ENCODE data around the gene NUDT3. TPM values are rescaled to one million over a fixed set of nuclear protein-coding genes. Genes with fewer than 3 reads are reported as not detected.
A peak's percentile ranks its signal among the peaks of the same experiment; 100 is the strongest.

Gene NUDT3
- total RNA-seq, 1 experiment from 2014 or later, result 20.7 TPM

DNA sequence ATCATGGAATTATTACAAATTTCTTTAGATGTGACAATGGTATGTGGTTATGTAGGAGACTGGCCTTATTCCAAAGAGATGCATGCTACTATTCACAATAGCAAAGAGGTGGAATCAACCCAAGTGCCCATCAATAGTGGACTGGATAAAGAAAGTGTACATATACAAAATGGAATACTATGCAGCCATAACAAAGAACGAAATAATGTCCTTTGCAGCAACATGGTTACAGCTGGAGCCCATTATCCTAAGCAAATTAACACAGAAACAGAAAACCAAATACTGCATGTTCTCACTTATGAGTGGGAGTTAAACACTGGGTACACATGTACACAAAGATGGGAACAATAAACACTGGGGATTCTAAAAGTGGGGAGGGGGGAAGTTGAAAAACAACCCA, 69.7 kb downstream of the NUDT3 start:
- DNase-seq (ENCODE audit: low spot score), result no peak

DNA sequence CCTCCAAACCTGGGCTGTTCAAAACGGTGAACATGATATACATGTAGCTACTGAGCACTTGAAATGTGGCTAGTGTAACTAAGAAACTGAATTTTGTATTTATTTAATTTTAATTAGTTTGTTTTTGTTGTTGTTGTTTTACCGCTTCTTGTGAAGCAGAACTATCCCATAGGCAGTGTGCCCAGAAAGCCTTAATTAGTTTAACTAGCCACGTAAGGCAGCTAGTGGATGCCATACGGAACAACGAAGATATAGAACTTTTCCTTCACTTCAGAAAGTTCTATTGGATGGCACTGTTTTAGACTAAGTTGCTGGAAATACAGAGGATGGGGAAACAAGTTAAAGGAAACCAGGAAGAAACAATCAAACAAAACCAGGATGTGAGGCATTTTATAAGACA, 70.6 kb downstream of the NUDT3 start:
- no peak for DNase-seq (ENCODE audit: low spot score)

DNA sequence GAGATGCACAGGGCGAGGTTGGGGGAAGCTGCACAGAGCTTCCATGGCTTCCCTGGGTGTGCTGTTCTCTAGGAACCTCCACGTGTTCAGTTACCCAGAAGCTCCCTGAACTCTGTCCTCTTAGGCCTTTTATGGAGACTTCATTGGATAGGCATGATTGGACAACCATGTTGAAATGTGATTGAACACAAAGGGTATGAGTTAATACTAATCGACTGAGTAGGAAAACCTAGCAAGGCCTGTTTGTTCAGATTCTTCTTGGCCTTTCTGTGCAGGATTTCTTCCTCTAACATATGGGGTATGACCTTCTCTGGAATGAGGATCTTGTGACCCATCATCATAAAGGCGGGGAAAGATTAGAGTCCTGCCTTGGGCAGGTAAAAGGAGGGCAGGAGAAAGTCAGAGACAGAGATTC, 73.0 kb downstream of the NUDT3 start:
- DNase-seq (ENCODE audit: low spot score), result peak; percentile 88

DNA sequence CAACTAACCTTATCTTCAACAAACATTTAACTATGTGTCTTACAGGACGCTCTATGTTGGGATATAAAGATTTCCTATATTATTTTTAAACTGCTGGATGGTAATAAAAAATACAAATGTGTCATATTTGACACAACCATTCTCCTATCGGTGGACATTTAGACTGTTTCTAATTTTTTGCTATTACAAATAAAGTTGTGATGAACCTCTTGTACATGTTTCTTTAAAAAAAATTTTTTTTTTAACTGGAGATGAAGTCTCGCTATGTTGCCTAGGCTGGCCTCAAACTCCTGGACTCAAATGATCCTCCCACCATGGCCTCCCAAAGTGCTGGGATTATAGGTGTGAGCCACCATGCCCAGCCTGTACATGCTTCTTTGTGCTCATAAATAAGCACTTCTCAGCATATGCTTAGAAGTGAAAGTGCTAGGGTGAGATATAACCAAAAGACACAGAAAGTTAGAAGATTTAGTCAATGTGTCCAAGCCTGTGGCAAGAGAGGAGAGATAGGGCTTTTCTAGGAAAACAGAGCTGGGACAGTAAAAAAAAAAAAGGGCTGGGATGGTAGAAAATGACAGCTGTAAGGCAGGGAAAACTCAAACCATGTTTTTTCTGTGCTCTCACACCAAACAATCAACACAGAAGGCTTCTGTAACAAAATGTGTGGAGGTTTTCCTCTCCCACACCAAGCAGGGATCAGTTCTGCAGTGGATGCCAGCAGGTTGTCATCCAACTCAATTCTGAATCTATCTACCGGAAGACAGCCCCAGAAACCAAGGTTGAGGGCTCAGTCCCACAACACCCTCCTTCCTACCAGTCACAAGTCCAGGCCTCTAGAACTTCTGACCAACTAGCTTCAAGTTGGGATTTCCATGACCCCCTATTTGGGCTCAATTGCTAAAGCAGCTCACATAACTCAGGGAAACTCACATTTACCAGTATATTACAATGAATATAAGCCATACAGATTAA, 73.7 kb downstream of the NUDT3 start:
- peak; percentile 5 for DNase-seq (ENCODE audit: low spot score)

DNA sequence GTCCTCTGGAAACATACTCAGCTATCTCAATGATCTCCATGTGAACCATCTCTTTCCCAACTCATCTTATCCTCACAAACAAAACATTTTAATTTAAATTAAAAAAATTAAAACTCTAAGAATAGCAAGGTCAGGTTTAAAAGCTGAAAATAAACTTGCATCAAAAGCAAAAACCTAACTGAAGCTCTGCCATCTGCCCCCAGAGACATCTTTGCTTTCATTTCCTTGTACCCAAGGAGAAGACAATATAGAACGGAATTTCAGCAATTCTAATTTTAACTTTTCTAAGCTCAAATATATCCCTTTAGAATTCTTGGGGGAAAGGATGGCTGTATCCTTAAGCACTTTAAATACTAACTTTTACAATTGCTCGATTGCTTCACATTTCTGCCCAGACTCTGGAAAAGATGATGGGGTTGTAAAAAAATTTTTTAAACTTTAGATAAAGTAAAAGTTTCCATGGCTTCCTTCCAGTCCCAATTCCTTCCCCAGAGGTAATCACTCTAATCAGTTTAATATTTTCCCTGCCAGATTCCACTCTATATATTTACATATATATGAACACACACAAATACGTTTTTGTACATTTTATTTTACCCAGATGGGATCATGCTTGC, 74.5 kb downstream of the NUDT3 start:
- DNase-seq (ENCODE audit: low spot score), result no peak

DNA sequence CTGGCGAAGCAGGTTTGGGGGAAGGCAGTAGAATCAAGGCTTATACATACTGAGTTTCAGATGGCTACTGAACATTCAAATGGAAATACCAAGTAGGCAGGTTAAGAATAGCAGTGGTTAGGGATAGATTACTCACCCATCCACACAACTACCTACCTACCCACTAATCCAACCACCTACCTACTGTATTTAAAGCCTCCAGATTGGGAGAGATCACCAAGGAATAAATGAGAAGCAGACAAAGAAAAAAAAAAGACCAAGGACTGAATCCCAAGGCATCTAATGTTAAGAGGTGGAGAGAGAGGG, 75.3 kb downstream of the NUDT3 start:
- DNase-seq (ENCODE audit: low spot score), result no peak

DNA sequence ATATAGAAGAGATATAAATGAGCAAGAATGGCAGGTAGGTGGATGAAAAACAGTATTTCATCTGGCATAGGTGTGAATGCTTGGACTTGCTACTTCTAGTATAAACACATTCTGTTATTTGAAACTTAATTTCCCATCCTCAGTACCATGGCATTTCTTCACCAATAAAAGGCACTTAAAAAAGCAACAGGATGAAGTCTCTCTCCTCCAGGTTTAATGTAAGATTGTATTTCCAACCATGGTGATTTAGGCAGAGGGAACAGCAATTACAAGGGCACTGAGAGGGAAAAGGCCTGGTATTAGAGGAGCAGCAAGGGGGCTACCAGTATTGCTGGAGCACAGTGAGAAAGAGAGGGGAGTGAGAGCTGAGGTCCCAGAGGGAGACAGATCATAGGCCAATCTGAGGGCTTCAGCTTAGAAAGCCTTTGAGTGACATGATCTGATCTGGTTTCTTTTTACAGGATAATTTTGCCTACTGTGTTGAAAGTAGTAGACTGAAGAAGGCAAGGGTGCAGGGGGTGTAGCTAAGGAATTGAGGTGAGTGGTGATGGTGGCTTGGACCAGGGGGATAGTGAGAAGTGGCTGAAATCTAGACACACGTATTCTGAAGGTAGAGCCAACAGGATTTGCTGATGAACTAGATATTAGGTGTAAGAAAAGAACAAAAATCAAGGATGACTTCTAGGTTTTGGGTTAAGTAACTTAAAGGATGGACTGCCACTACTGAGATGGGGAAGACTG, 75.9 kb downstream of the NUDT3 start:
- DNase-seq (ENCODE audit: low spot score), result no peak

DNA sequence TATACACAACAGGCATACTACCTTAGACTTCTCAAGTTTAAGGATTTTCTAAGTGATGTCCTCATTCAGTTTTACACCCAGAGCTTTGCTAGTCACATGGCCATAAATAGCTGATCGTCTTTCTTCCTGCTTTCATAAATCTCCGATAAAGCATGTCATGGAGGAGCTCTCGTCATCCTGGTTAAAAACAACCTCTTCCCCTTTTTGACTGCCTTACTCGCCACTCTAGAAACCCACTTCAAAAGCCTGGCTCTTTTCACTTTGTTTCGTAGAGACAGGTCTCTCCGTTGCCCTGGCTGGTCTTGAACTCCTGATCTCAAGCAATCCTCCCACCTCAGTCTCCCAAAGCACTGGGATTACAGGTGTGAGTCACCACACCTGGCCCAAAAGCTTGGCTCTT, 76.7 kb downstream of the NUDT3 start:
- DNase-seq (ENCODE audit: low spot score), result no peak

DNA sequence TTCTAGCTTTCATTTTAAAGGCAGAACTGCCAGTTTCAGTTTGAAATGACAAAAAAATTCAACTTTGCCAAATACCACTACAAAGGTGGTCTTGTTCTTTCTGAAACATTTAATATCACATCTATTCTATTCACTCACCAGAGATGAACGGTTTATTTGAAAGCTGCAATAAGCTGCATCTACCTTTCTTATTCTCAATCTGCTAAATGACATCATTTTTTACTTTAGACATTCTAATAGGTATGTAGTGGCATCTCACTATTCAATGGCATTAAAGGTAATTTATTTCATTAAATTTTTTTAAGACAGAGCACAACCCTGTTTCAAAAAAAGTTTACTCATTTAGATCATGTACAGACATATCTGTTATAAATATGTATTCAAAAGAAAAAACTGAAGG, 77.2 kb downstream of the NUDT3 start:
- no peak for DNase-seq (ENCODE audit: low spot score)

DNA sequence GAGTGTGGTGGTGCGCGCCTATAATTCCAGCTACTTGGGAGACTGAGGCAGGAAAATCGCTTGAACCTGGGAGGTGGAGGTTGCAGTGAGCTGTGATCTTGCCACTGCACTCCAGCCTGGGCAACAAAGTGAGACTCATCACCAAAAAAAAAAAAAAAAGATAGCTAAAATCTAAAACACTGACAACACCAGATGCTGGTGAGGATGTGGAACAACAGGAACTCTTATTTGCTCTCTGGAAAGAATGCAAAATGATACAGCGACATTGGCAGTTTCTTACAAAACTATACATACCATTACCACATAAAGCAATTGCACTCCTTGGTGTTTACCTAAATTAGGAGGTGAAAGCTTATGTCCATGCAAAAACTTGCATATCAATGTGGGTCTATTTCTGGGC, 80.2 kb downstream of the NUDT3 start:
- DNase-seq (ENCODE audit: low spot score), result no peak

DNA sequence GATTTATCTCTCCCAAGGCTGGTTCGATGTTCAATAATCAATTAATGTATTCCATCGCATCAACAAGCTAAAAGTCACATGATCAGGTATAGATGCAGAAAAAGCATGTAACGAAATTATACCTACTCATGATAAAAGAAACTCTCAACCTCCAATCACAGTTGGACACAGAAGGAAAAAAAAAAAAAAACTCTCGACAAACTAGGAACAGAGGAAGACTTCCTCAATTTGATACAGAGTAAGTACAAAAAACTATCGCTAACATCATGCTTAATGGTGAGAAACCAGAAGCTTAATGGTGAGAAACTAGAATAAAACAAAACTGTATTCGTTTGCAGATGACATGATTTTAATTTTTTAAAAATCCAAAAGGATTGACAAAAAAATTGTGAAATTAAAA, 81.7 kb downstream of the NUDT3 start:
- no peak for DNase-seq (ENCODE audit: low spot score)

DNA sequence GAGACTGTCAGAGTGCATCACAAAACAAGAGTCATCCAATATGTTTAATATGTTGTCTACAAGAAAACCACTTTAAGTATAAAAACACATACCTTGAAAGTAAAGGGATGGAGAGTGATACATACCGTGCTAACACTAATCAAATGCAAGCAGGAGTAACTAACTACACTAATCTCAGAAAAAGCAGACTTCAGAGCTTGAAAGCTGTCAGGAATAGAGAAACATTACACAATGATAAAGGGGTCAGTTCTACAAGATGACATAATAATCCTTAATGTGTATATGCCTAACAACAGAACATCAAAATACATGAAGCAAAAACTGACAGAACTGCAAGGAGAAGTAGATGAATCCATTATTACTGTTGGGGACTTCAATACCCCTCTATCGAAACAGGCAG, 84.0 kb downstream of the NUDT3 start:
- no peak for DNase-seq (ENCODE audit: low spot score)

DNA sequence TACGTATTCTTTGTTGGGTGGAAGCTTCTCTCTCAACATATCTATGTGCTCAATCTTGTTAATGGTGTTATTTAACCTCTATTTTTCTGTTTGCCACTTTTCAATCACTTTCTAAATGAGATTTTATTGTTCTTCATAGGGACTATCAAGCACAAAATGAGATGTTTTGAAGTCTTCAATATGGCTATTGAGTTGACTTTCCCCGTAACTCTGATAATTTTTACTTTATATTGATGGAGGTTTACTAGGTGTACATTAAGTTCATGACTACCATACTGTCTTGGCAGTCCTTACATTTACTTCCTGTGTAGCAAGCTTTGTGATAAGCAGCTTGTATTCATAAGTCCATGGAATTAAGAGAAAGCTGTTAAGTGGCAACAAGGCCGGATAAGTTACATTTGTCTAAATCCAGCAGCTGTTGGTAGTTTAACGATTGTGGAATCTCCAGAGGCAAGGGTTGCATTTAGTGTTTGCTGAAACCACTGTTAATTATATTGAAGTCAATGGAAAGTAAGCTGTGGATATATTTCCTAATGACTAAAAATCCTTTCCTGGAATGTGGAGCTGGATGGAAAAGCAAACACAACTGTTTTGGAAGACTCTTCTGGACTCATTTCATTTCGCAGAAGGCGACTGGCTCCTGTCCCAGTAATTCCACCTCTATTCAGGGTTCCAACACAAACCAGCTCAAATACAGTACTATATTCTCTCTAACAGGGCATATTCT, 86.3 kb downstream of the NUDT3 start:
- DNase-seq (ENCODE audit: low spot score), result no peak

DNA sequence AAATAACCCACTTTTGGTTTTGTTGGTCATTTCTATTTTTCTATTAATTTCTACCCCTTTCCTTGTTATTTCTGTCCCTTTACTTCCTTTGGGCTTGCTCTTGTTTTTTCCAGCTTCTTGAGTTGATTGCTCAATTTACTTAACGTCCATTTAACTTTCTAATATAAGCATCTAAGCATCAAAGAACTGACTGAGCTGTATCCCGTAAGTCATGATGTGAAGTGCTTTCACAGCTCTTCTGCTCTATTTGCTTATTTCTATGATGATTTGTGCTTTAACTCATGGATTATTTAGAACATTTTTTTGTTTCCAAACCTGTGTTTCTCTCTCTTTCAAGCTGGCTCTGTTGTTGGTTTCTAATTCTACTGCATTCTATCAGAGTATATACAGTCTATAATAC, 87.0 kb downstream of the NUDT3 start:
- no peak for DNase-seq (ENCODE audit: low spot score)

DNA sequence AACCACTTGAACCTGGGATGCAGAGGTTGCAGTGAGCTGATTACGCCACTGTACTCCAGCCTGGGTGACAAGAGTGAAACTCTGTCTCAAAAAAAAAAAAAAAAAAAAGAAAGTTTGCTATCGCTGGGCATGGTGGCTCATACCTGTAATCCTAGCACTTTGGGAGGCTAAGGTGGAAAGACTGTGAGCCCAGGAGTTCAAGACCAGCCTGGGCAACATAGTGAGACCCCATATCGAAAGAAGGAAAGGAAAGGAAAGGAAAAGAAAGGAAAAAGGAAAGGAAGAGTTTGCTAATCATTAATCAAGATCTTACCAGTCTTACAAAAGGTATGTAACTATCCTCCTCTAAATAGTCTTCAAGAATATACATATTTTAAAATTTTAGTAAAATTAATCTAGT, 88.3 kb downstream of the NUDT3 start:
- no peak for DNase-seq (ENCODE audit: low spot score)

DNA sequence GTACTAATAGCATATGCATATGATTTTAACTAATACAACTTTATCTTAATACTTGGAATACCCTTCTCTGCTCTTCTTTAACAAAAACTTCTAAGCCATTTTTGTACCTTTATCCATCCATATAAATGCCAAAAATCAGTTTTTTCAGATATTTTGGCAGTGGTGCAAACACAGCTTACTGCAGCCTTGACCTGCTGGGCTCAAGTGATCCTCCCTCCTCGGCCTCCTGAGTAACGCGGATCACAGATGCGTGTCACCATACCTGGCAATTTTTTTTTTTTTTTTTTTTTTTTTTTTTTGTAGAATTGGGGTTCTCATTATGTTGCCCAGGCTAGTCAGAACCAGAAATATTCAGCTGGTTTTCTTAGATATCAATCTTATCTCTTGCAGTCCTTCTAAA, 89.5 kb downstream of the NUDT3 start:
- DNase-seq (ENCODE audit: low spot score), result no peak

DNA sequence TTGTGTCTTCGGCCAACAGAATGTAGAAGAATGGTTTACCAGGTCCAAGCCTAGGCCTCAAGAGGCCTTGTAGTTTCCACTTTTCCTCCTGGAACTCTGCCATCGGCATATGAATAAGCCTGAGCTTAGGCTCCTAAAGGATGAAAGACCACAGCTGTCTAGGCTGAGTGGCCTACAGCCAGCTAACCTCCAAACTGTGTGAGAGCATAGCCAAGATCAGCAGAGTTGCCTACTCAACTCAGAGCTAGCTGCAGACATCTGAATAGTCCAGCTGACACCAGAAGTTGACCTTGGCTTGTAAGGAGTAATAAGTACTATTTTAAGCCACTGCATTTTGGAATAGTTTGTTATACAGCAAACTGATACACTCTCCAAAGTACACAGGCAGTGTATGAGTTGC, 91.1 kb downstream of the NUDT3 start:
- no peak for DNase-seq (ENCODE audit: low spot score)

DNA sequence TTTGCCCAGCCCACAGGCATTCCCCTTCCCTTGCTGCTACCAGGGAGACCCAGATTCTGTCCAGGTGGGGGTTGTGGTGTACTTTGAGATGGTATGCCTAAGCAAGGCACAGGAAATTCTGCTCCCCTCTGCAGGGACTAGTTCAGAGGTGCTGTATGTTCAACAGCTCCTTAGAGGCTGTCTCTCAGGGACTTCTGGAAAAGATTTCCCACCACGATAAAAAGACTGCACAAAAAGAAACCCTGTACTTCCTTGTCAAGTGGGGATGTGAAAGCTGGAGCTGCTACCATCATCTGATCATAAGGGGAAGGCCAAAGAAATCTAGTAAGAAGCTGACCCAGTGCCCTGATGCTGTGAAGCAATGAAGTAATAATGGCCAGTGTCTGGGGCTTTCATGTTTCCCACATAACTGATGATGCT, 92.1 kb downstream of the NUDT3 start:
- no peak for DNase-seq (ENCODE audit: low spot score)

DNA sequence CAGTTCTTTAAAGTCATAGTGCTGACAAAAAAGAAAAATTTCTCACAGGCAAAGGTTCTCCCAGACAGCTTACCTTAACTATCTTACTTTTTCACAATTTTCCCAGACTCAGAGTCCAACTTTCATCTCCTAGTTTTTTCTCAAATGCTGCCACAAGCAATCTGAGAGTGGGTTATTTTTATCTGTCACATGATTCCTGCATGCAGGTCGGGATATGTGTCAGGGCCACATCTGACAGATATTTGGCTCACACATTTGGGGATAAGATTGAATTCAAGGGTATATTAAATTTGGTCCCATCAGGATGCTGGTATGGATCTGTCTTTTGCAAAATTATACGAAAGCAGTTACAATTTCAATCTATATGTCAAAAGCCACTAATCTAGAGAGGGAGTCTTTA, 93.5 kb downstream of the NUDT3 start:
- no peak for DNase-seq (ENCODE audit: low spot score)

DNA sequence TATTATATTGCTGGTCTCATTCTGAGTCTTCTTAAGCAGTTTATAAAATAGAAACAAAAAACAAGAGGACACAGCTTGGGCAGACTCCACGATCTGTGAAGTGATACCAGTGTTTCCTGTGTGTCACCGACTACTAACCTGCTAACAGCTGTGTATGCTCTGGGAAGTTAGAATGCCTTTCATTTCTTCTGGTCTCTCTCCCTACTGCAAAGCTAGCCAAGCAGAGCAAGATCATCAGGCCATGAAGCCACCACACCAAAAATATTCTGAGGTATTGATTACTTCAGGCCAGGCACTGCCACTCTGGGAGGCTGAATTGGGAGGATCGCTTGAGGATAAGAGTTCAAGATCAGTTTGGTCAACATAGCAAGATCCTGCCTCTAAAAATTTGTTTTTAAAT, 96.7 kb downstream of the NUDT3 start:
- no peak for DNase-seq (ENCODE audit: low spot score)

DNA sequence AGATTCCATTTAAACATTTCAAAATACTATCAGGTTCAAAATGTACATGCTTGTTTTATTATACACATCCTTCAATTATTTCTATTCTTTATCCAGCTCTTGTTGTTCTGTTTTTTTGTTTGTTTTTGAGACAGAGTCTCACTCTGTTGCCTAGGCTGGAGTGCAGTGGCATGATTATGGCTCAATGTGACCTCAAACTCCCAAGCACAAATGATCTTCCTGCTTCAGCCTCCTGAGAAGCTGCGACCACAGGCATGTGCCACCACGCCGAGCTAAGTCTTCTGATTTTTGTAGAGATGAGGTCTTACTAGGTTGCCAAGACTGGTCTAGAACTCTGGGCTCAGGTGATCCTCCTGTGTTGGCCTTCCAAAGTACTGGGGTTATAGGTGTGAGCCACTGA, 99.5 kb downstream of the NUDT3 start:
- DNase-seq (ENCODE audit: low spot score), result no peak

DNA sequence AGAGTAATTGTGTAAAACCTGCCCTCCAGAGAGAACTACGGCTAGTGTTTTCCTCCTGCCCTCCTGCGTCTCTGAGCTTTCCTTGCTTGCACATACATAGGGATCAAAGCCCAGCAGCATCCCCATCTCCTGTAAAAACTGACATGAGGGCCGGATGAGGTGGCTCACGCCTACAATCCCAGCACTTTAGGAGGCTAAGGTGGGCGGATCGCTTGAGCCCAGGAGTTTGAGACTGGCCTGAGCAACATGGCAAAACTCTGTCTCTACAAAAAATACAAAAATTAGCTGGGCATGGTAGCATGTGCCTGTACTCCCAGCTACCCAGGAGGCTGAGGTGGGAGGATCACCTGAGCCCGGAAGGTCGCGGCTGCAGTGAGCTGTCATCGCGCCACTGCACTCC, 103.3 kb downstream of the NUDT3 start:
- DNase-seq (ENCODE audit: low spot score), result no peak

Data from HT-29 (cell line).